ENCODE results near the gene PVRIG. TPM values are rescaled to one million over a fixed set of nuclear protein-coding genes. Genes with fewer than 3 reads are reported as not detected.

PVRIG gene
- total RNA-seq, 1 donor from 2014 or later: not detected

DNA sequence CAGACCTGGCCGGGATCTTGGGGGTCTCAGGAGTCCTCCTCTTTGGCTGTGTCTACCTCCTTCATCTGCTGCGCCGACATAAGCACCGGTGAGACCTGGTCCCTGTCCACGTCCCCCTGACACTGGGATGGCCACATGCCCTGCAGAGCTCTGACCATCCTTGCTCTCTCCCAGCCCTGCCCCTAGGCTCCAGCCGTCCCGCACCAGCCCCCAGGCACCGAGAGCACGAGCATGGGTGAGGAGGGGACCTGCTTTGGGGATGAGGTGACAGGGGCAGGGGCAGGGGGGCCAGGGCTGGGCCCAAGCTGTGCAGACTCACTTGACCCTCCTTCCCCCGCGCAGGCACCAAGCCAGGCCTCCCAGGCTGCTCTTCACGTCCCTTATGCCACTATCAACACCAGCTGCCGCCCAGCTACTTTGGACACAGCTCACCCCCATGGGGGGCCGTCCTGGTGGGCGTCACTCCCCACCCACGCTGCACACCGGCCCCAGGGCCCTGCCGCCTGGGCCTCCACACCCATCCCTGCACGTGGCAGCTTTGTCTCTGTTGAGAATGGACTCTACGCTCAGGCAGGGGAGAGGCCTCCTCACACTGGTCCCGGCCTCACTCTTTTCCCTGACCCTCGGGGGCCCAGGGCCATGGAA lies 959 bp downstream of the PVRIG start:
- H3K36me3 Mint-ChIP-seq (ENCODE audit: low read depth, unreplicated experiment): peaks cover 7% of the 10 kb centered on the region
- Histone ChIP-seq H3K79me2 (ENCODE audit: insufficient read depth, low read length) (no peaks in the 10 kb centered on the region), H2AFZ (ENCODE audit: low read depth, low read length) (no peak overlapping the region), H4K20me1 (ENCODE audit: insufficient read depth, low read length) (no peaks in the 10 kb centered on the region), H3K4me2 (ENCODE audit: low read length) (no peak overlapping the region), H3K27me3 (ENCODE audit: insufficient read depth, low read length) (no peaks in the 10 kb centered on the region), H3K9ac (ENCODE audit: low read length) (no peak overlapping the region), H3K9me3 (ENCODE audit: insufficient read depth, low read depth, low read length) (no peaks in the 10 kb centered on the region), H3K4me3 (ENCODE audit: insufficient read depth, low read depth, low read length) (no peak overlapping the region), H3K36me3 (ENCODE audit: insufficient read depth, low read length) (no peaks in the 10 kb centered on the region), H3K27ac (ENCODE audit: low read depth, low read length) (no peak overlapping the region), H3K4me1 (ENCODE audit: insufficient read depth, low read length) (no peaks in the 10 kb centered on the region)
- peaks cover 5% of the 10 kb centered on the region for H3K4me1 Mint-ChIP-seq (ENCODE audit: low read depth, unreplicated experiment)
- DNase-seq (ENCODE audit: low read depth) (no peak), FAIRE-seq (no peak)
- no peak overlapping the region for H3K4me3 Mint-ChIP-seq (ENCODE audit: unreplicated experiment)
- H3K27ac Mint-ChIP-seq (ENCODE audit: unreplicated experiment): no peak overlapping the region
- no peak for TF ChIP-seq EZH2 (IDR thresholded peaks at IDR 0.05; ENCODE audit: insufficient read depth, low read length)
- TF ChIP-seq, protein P1, sequence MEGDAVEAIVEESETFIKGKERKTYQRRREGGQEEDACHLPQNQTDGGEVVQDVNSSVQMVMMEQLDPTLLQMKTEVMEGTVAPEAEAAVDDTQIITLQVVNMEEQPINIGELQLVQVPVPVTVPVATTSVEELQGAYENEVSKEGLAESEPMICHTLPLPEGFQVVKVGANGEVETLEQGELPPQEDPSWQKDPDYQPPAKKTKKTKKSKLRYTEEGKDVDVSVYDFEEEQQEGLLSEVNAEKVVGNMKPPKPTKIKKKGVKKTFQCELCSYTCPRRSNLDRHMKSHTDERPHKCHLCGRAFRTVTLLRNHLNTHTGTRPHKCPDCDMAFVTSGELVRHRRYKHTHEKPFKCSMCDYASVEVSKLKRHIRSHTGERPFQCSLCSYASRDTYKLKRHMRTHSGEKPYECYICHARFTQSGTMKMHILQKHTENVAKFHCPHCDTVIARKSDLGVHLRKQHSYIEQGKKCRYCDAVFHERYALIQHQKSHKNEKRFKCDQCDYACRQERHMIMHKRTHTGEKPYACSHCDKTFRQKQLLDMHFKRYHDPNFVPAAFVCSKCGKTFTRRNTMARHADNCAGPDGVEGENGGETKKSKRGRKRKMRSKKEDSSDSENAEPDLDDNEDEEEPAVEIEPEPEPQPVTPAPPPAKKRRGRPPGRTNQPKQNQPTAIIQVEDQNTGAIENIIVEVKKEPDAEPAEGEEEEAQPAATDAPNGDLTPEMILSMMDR (IDR thresholded peaks at IDR 0.05; ENCODE audit: insufficient read depth, low read depth, low read length): no peak
- H3K27me3 Mint-ChIP-seq (ENCODE audit: low read depth, unreplicated experiment): no peaks in the 10 kb centered on the region
- no peaks in the 10 kb centered on the region for H3K9me3 Mint-ChIP-seq (ENCODE audit: unreplicated experiment)

DNA sequence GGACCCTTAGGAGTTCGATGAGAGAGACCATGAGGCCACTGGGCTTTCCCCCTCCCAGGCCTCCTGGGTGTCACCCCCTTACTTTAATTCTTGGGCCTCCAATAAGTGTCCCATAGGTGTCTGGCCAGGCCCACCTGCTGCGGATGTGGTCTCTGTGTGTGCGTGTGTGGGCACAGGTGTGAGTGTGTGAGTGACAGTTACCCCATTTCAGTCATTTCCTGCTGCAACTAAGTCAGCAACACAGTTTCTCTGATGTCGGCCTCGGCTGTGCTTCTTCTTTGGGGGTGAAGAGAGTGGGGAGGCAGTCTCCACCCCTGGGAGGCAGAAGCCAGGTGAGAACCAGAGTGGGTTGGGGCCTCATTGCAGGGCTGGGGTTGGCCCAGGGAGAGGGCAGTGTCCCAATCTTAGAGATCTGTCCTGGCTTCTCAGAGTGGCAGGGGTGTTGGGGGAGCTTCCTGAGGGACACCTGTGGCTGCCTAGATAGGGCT lies 1.5 kb downstream of the PVRIG start:
- H3K36me3 ChIP-seq (ENCODE audit: insufficient read depth, low read length): no peaks in the 10 kb centered on the region
- DNase-seq (ENCODE audit: low read depth) (no peak), FAIRE-seq (no peak)
- H3K79me2 ChIP-seq (ENCODE audit: insufficient read depth, low read length): no peaks in the 10 kb centered on the region
- Mint-ChIP-seq H3K4me1 (ENCODE audit: low read depth, unreplicated experiment) (peaks cover 5% of the 10 kb centered on the region), H3K36me3 (ENCODE audit: low read depth, unreplicated experiment) (peaks cover 7% of the 10 kb centered on the region), H3K9me3 (ENCODE audit: unreplicated experiment) (no peaks in the 10 kb centered on the region), H3K27me3 (ENCODE audit: low read depth, unreplicated experiment) (no peaks in the 10 kb centered on the region), H3K27ac (ENCODE audit: unreplicated experiment) (no peak overlapping the region), H3K4me3 (ENCODE audit: unreplicated experiment) (no peak overlapping the region)
- no peaks in the 10 kb centered on the region for H3K27me3 ChIP-seq (ENCODE audit: insufficient read depth, low read length)
- H3K9ac ChIP-seq (ENCODE audit: low read length): no peak overlapping the region
- H3K4me2 ChIP-seq (ENCODE audit: low read length): no peak overlapping the region
- H3K9me3 ChIP-seq (ENCODE audit: insufficient read depth, low read depth, low read length): no peaks in the 10 kb centered on the region
- TF ChIP-seq, protein P1 (IDR thresholded peaks at IDR 0.05; ENCODE audit: insufficient read depth, low read depth, low read length): no peak
- no peak for TF ChIP-seq EZH2 (IDR thresholded peaks at IDR 0.05; ENCODE audit: insufficient read depth, low read length)
- no peaks in the 10 kb centered on the region for H3K4me1 ChIP-seq (ENCODE audit: insufficient read depth, low read length)
- H2AFZ ChIP-seq (ENCODE audit: low read depth, low read length): no peak overlapping the region
- H3K4me3 ChIP-seq (ENCODE audit: insufficient read depth, low read depth, low read length): no peak overlapping the region
- no peak overlapping the region for H3K27ac ChIP-seq (ENCODE audit: low read depth, low read length)
- H4K20me1 ChIP-seq (ENCODE audit: insufficient read depth, low read length): no peaks in the 10 kb centered on the region

DNA sequence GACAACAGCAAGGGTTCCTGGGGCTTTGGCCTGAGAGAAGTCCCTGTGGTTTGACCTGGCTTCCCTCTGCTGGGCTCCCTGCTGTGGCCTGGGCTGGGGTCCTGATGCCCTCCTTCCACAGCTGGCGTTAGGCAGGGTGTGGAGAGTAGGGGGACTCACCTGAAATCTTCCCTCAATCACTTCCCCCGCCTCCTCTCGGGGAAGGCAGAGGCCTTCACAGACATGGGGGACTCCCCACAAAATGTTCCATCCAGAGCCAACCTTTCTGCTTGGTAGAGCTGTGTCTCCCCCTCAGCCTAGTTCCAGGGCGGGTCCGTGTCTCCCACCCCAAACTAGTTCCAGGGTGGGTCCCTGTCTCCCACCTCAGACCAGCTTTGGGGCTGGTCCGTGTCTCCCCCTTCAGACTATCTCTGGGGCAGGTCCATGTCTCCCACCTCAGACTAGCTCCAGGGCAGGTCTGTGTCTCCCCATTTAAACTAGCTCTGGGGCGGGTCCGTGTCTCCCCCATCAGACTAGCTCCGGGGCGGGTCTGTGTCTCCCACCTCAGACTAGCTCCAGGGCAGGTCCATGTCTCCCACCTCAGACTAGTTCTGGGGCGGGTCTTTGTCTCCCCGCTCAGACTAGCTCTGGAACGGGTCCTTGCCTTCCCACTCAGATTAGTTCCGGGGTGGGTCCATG lies 2.2 kb downstream of the PVRIG start:
- TF ChIP-seq EZH2 (IDR thresholded peaks at IDR 0.05; ENCODE audit: insufficient read depth, low read length): no peak
- TF ChIP-seq, protein P1 (IDR thresholded peaks at IDR 0.05; ENCODE audit: insufficient read depth, low read depth, low read length): no peak
- Histone ChIP-seq H3K4me2 (ENCODE audit: low read length) (no peak overlapping the region), H3K9me3 (ENCODE audit: insufficient read depth, low read depth, low read length) (no peaks in the 10 kb centered on the region), H3K4me1 (ENCODE audit: insufficient read depth, low read length) (no peaks in the 10 kb centered on the region), H3K4me3 (ENCODE audit: insufficient read depth, low read depth, low read length) (no peak overlapping the region), H3K36me3 (ENCODE audit: insufficient read depth, low read length) (no peaks in the 10 kb centered on the region), H3K27ac (ENCODE audit: low read depth, low read length) (no peak overlapping the region), H3K79me2 (ENCODE audit: insufficient read depth, low read length) (no peaks in the 10 kb centered on the region), H3K9ac (ENCODE audit: low read length) (no peak overlapping the region), H2AFZ (ENCODE audit: low read depth, low read length) (no peak overlapping the region), H4K20me1 (ENCODE audit: insufficient read depth, low read length) (no peaks in the 10 kb centered on the region), H3K27me3 (ENCODE audit: insufficient read depth, low read length) (no peaks in the 10 kb centered on the region)
- H3K4me1 Mint-ChIP-seq (ENCODE audit: low read depth, unreplicated experiment): peaks cover 5% of the 10 kb centered on the region
- no peak for DNase-seq (ENCODE audit: low read depth)
- H3K27me3 Mint-ChIP-seq (ENCODE audit: low read depth, unreplicated experiment): no peaks in the 10 kb centered on the region
- FAIRE-seq: no peak
- H3K36me3 Mint-ChIP-seq (ENCODE audit: low read depth, unreplicated experiment): peaks cover 7% of the 10 kb centered on the region
- H3K4me3 Mint-ChIP-seq (ENCODE audit: unreplicated experiment): no peak overlapping the region
- H3K27ac Mint-ChIP-seq (ENCODE audit: unreplicated experiment): no peak overlapping the region
- H3K9me3 Mint-ChIP-seq (ENCODE audit: unreplicated experiment): no peaks in the 10 kb centered on the region

Data from astrocyte (in vitro differentiated cells and primary cell).